HEK293 (cell line): ENCODE data around the gene PTH1R.
A peak's percentile ranks its signal among the peaks of the same experiment; 100 is the strongest.

Experiments
- GLIS1 ChIP-seq: fragments of 450-650 bp; formaldehyde crosslinking; IDR thresholded peaks from 2 replicates; pipeline ENCODE4 v1.5.1; 2016; ENCODE audit warnings: missing biosample characterization, missing genetic modification characterization
- GLIS2 ChIP-seq: fragments of 450-650 bp; formaldehyde crosslinking; IDR thresholded peaks from 2 replicates; pipeline ENCODE4 v1.5.1; 2016; ENCODE audit warnings: missing biosample characterization, missing genetic modification characterization
- KLF9 ChIP-seq: fragments of 450-650 bp; formaldehyde crosslinking; IDR thresholded peaks from 2 replicates; pipeline ENCODE4 v1.5.1; 2016; ENCODE audit warnings: missing biosample characterization, missing genetic modification characterization, low read depth
- PRDM1 ChIP-seq: fragments of 450-650 bp; formaldehyde crosslinking; IDR thresholded peaks from 2 replicates; pipeline ENCODE4; 2016; ENCODE audit warnings: missing biosample characterization, missing genetic modification characterization
- REPIN1 ChIP-seq: fragments of 450-650 bp; formaldehyde crosslinking; IDR thresholded peaks from 2 replicates; pipeline ENCODE4 v1.5.1; 2017; ENCODE audit warnings: missing biosample characterization, missing genetic modification characterization, low read depth
- SETDB1 ChIP-seq: IDR thresholded peaks from one replicate; pipeline ENCODE4 v1.6.1; 2017; ENCODE audit warnings: mild to moderate bottlenecking, low read length, moderate library complexity, mixed read lengths; ENCODE audit not compliant: insufficient read length
- ZEB2 ChIP-seq: fragments of 450-650 bp; formaldehyde crosslinking; IDR thresholded peaks from 2 replicates; pipeline ENCODE4 v1.5.1; 2016; ENCODE audit warnings: missing biosample characterization, missing genetic modification characterization
- ZFP3 ChIP-seq: fragments of 450-650 bp; formaldehyde crosslinking; IDR thresholded peaks from 2 replicates; pipeline ENCODE4 v1.5.1; 2016; ENCODE audit warnings: low read depth, missing biosample characterization, missing genetic modification characterization
- ZNF114 ChIP-seq: fragments of 450-650 bp; formaldehyde crosslinking; IDR thresholded peaks from 2 replicates; pipeline ENCODE4 v1.5.0; 2017; ENCODE audit warnings: missing biosample characterization, missing genetic modification characterization
- ZNF132 ChIP-seq: fragments of 450-650 bp; formaldehyde crosslinking; IDR thresholded peaks from 2 replicates; pipeline ENCODE4 v1.5.1; 2017; ENCODE audit warnings: missing biosample characterization, missing genetic modification characterization, borderline replicate concordance
- ZNF138 ChIP-seq: fragments of 450-650 bp; formaldehyde crosslinking; IDR thresholded peaks from 2 replicates; pipeline ENCODE4 v1.5.1; 2016; ENCODE audit warnings: missing biosample characterization, missing genetic modification characterization, borderline replicate concordance
- ZNF184 ChIP-seq: fragments of 450-650 bp; IDR thresholded peaks from 2 replicates; pipeline ENCODE4 v1.5.1; 2018; ENCODE audit warnings: missing biosample characterization, mild to moderate bottlenecking, missing genetic modification characterization
- ZNF223 ChIP-seq: fragments of 450-650 bp; formaldehyde crosslinking; IDR thresholded peaks from 2 replicates; pipeline ENCODE4 v1.5.1; 2016; ENCODE audit warnings: missing biosample characterization, missing genetic modification characterization
- ZNF266 ChIP-seq: fragments of 450-650 bp; formaldehyde crosslinking; IDR thresholded peaks from 2 replicates; pipeline ENCODE4 v1.5.1; 2016; ENCODE audit warnings: missing biosample characterization, missing genetic modification characterization, low read depth
- ZNF324 ChIP-seq: fragments of 450-650 bp; formaldehyde crosslinking; IDR thresholded peaks from 2 replicates; pipeline ENCODE4 v1.5.1; 2016; ENCODE audit warnings: missing biosample characterization, missing genetic modification characterization
- ZNF341 ChIP-seq: fragments of 450-650 bp; formaldehyde crosslinking; IDR thresholded peaks from 2 replicates; pipeline ENCODE4; 2016; ENCODE audit warnings: low read depth, missing biosample characterization, missing genetic modification characterization
- ZNF366 ChIP-seq: fragments of 450-650 bp; formaldehyde crosslinking; conservative IDR thresholded peaks from 2 replicates; pipeline ENCODE4 v1.5.1; 2016; ENCODE audit warnings: missing biosample characterization, missing genetic modification characterization
- ZNF433 ChIP-seq: fragments of 450-650 bp; formaldehyde crosslinking; IDR thresholded peaks from 2 replicates; pipeline ENCODE4 v1.5.1; 2016; ENCODE audit warnings: missing biosample characterization, missing genetic modification characterization, low read depth
- ZNF514 ChIP-seq: fragments of 450-650 bp; formaldehyde crosslinking; IDR thresholded peaks from 2 replicates; pipeline ENCODE4 v1.5.1; 2016; ENCODE audit warnings: missing biosample characterization, missing genetic modification characterization
- ZNF521 ChIP-seq: fragments of 450-650 bp; formaldehyde crosslinking; IDR thresholded peaks from 2 replicates; pipeline ENCODE4 v1.5.1; 2017; ENCODE audit warnings: missing biosample characterization, mild to moderate bottlenecking, missing genetic modification characterization
- ZNF600 ChIP-seq: fragments of 450-650 bp; formaldehyde crosslinking; IDR thresholded peaks from 2 replicates; pipeline ENCODE4 v1.5.1; 2016; ENCODE audit warnings: missing biosample characterization, missing genetic modification characterization
- ZNF670 ChIP-seq: fragments of 450-650 bp; formaldehyde crosslinking; IDR thresholded peaks from 2 replicates; pipeline ENCODE4 v1.5.1; 2016; ENCODE audit warnings: missing biosample characterization, missing genetic modification characterization, low read depth
- ZNF701 ChIP-seq: fragments of 450-650 bp; formaldehyde crosslinking; IDR thresholded peaks from 2 replicates; pipeline ENCODE4 v1.5.1; 2016; ENCODE audit warnings: missing biosample characterization, missing genetic modification characterization
- ZNF76 ChIP-seq: fragments of 450-650 bp; formaldehyde crosslinking; IDR thresholded peaks from 2 replicates; pipeline ENCODE4; 2016; ENCODE audit warnings: low read depth, missing biosample characterization, missing genetic modification characterization, borderline replicate concordance
- ZNF791 ChIP-seq: fragments of 450-650 bp; formaldehyde crosslinking; IDR thresholded peaks from 2 replicates; pipeline ENCODE4 v1.5.1; 2016; ENCODE audit warnings: missing biosample characterization, missing genetic modification characterization
- ZNF830 ChIP-seq: fragments of 450-650 bp; IDR thresholded peaks from 2 replicates; pipeline ENCODE4 v1.5.0; 2018; ENCODE audit warnings: missing biosample characterization, missing genetic modification characterization, low read depth, mild to moderate bottlenecking, moderate library complexity
- ZSCAN5A ChIP-seq: fragments of 450-650 bp; formaldehyde crosslinking; IDR thresholded peaks from 2 replicates; pipeline ENCODE4 v1.5.1; 2016; ENCODE audit warnings: missing biosample characterization, missing genetic modification characterization
- TF ChIP-seq, protein P1 (sequence below): fragments of 450-650 bp; formaldehyde crosslinking; IDR thresholded peaks from 2 replicates; pipeline ENCODE4 v1.5.1; 2016; ENCODE audit warnings: missing biosample characterization, missing genetic modification characterization
- TF ChIP-seq, protein P2 (sequence below): fragments of 450-650 bp; formaldehyde crosslinking; IDR thresholded peaks from 2 replicates; pipeline ENCODE4 v1.5.1; 2017; ENCODE audit warnings: missing biosample characterization, mild to moderate bottlenecking, missing genetic modification characterization, moderate library complexity
- TF ChIP-seq, protein P3 (sequence below): fragments of 450-650 bp; formaldehyde crosslinking; IDR thresholded peaks from 2 replicates; pipeline ENCODE4 v1.5.1; 2016; ENCODE audit warnings: missing biosample characterization, missing genetic modification characterization
- TF ChIP-seq, protein P4 (sequence below): fragments of 450-650 bp; formaldehyde crosslinking; IDR thresholded peaks from 2 replicates; pipeline ENCODE4 v1.5.1; 2016; ENCODE audit warnings: missing biosample characterization, missing genetic modification characterization

The PTH1R gene

GRCh38 chr3:46882377-46883053 is 5.0 kb downstream of the PTH1R start (continued):
- TF ChIP-seq ZNF266 (no peak), ZNF184 (tag by site-specific recombination) (no peak), GLIS1 (tag by site-specific recombination) (no peak; the same call in 1 of the 2 replicates), REPIN1 (tag by site-specific recombination) (no peak), ZNF521 (tag by site-specific recombination) (no peak), ZNF366 (tag by site-specific recombination) (no peak), KLF9 (no peak), ZNF830 (tag by site-specific recombination) (no peak), ZNF324 (no peak), ZNF341 (tag by site-specific recombination) (peak; percentile 85), ZNF514 (tag by site-specific recombination) (no peak), ZSCAN5A (tag by site-specific recombination) (no peak), ZNF132 (tag by site-specific recombination) (no peak), ZNF114 (tag by site-specific recombination) (no peak), PRDM1 (no peak), ZNF600 (tag by site-specific recombination) (0 out of 2 replicates have a peak, but pooled peaks have one; percentile 19), GLIS2 (tag by site-specific recombination) (peak; percentile 35; the same call in 1 of the 2 replicates), ZNF138 (no peak), ZNF670 (no peak), ZNF433 (tag by site-specific recombination) (no peak), SETDB1 (no peak), ZFP3 (tag by site-specific recombination) (no peak), ZNF701 (tag by site-specific recombination) (no peak), ZNF223 (tag by site-specific recombination) (no peak), ZNF791 (no peak), ZEB2 (0 out of 2 replicates have a peak, but pooled peaks have one; percentile 38), ZNF76 (0 out of 2 replicates have a peak, but pooled peaks have one; percentile 25)
- TF ChIP-seq, protein P1, sequence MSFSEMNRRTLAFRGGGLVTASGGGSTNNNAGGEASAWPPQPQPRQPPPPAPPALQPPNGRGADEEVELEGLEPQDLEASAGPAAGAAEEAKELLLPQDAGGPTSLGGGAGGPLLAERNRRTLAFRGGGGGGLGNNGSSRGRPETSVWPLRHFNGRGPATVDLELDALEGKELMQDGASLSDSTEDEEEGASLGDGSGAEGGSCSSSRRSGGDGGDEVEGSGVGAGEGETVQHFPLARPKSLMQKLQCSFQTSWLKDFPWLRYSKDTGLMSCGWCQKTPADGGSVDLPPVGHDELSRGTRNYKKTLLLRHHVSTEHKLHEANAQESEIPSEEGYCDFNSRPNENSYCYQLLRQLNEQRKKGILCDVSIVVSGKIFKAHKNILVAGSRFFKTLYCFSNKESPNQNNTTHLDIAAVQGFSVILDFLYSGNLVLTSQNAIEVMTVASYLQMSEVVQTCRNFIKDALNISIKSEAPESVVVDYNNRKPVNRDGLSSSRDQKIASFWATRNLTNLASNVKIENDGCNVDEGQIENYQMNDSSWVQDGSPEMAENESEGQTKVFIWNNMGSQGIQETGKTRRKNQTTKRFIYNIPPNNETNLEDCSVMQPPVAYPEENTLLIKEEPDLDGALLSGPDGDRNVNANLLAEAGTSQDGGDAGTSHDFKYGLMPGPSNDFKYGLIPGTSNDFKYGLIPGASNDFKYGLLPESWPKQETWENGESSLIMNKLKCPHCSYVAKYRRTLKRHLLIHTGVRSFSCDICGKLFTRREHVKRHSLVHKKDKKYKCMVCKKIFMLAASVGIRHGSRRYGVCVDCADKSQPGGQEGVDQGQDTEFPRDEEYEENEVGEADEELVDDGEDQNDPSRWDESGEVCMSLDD, result peak; percentile 28; the same call in 1 of the 2 replicates
- TF ChIP-seq, protein P2, sequence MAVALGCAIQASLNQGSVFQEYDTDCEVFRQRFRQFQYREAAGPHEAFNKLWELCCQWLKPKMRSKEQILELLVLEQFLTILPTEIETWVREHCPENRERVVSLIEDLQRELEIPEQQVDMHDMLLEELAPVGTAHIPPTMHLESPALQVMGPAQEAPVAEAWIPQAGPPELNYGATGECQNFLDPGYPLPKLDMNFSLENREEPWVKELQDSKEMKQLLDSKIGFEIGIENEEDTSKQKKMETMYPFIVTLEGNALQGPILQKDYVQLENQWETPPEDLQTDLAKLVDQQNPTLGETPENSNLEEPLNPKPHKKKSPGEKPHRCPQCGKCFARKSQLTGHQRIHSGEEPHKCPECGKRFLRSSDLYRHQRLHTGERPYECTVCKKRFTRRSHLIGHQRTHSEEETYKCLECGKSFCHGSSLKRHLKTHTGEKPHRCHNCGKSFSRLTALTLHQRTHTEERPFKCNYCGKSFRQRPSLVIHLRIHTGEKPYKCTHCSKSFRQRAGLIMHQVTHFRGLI (tag by site-specific recombination), result no peak
- TF ChIP-seq, protein P3, sequence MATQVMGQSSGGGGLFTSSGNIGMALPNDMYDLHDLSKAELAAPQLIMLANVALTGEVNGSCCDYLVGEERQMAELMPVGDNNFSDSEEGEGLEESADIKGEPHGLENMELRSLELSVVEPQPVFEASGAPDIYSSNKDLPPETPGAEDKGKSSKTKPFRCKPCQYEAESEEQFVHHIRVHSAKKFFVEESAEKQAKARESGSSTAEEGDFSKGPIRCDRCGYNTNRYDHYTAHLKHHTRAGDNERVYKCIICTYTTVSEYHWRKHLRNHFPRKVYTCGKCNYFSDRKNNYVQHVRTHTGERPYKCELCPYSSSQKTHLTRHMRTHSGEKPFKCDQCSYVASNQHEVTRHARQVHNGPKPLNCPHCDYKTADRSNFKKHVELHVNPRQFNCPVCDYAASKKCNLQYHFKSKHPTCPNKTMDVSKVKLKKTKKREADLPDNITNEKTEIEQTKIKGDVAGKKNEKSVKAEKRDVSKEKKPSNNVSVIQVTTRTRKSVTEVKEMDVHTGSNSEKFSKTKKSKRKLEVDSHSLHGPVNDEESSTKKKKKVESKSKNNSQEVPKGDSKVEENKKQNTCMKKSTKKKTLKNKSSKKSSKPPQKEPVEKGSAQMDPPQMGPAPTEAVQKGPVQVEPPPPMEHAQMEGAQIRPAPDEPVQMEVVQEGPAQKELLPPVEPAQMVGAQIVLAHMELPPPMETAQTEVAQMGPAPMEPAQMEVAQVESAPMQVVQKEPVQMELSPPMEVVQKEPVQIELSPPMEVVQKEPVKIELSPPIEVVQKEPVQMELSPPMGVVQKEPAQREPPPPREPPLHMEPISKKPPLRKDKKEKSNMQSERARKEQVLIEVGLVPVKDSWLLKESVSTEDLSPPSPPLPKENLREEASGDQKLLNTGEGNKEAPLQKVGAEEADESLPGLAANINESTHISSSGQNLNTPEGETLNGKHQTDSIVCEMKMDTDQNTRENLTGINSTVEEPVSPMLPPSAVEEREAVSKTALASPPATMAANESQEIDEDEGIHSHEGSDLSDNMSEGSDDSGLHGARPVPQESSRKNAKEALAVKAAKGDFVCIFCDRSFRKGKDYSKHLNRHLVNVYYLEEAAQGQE, result no peak
- TF ChIP-seq, protein P4, sequence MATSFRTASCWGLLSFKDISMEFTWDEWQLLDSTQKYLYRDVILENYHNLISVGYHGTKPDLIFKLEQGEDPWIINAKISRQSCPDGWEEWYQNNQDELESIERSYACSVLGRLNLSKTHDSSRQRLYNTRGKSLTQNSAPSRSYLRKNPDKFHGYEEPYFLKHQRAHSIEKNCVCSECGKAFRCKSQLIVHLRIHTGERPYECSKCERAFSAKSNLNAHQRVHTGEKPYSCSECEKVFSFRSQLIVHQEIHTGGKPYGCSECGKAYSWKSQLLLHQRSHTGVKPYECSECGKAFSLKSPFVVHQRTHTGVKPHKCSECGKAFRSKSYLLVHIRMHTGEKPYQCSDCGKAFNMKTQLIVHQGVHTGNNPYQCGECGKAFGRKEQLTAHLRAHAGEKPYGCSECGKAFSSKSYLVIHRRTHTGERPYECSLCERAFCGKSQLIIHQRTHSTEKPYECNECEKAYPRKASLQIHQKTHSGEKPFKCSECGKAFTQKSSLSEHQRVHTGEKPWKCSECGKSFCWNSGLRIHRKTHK (tag by site-specific recombination), result no peak
